Retinal pigment epithelial cell (primary cell): Measurements from ENCODE around the gene BTG2.

ENCODE experiments used
- DNase-seq: peaks from one replicate; pipeline ENCODE4 v3.0.0-alpha.2; 2010; ENCODE audit warnings: low read depth
- H3K4me3 ChIP-seq: 2 replicates; pipeline ENCODE4 v1.5.1; 2011; ENCODE audit warnings: mild to moderate bottlenecking, low read length, control low read depth, moderate library complexity
- CTCF ChIP-seq: conservative IDR thresholded peaks from 2 replicates; pipeline ENCODE4 v1.5.1; 2011; ENCODE audit warnings: low read depth, low read length, control low read depth, inconsistent platforms

BTG2 gene

GRCh38 chr1:203326830-203327683, 21.7 kb downstream of the BTG2 start:
- no peak for TF ChIP-seq CTCF
- H3K4me3 ChIP-seq, result peak overlapping the region; percentile 37
- peak; percentile 75 for DNase-seq

GRCh38 chr1:203327684-203328457, 22.6 kb downstream of the BTG2 start:
- DNase-seq, result no peak
- H3K4me3 ChIP-seq, result peak overlapping the region; percentile 35
- peak; percentile 41 for TF ChIP-seq CTCF

- TF ChIP-seq CTCF, result peak; percentile 15
- H3K4me3 ChIP-seq, result no peak overlapping the region
- peak; percentile 70 for DNase-seq
Observed at GRCh38 chr1:203328714-203329122, 23.4 kb downstream of the BTG2 start.

- no peak for TF ChIP-seq CTCF
- H3K4me3 ChIP-seq, result no peak overlapping the region
- DNase-seq, result no peak
Observed at GRCh38 chr1:203331224-203331623, 25.9 kb downstream of the BTG2 start.

GRCh38 chr1:203335503-203335902, 30.2 kb downstream of the BTG2 start:
- no peak overlapping the region for H3K4me3 ChIP-seq
- no peak for DNase-seq
- TF ChIP-seq CTCF, result no peak

- DNase-seq, result no peak
- TF ChIP-seq CTCF, result no peak
- H3K4me3 ChIP-seq, result no peak overlapping the region
Observed at GRCh38 chr1:203336097-203336496, 30.8 kb downstream of the BTG2 start.
